ENCODE data around the gene AOPEP. TPM values are rescaled to one million over a fixed set of nuclear protein-coding genes. Genes with fewer than 3 reads are reported as not detected.
"Not testable (repeated sequence)": the region's sequence is repeated elsewhere in the genome, so short reads cannot be mapped to it uniquely, and the experiment has no call there.

Gene AOPEP
- total and polyA plus RNA-seq, 11 donors, result 105 to 310 (median 185) TPM

DNA sequence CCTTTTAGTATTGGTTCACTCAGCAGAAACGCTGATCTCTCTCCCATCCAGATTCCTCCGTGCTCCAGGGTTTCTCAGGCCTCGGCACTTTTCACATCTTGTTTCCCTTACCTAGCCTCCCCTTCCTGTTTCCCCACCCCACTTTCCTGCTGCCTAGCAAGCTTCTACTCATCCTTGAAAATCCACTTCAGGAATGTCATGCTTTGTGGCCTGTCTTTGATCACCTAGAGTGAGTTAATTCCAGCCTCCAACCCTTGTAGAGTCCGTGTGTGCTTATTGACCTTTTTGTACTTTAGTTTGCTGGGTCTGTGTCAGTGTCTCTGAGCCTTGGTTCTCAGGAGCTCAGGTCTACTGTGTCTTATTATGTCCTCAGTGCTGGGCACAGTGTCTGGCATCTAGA is 116.6 kb downstream of the AOPEP start:
- no peak for ATAC-seq
- intact Hi-C loops (cut with DNase I), result no loop called here
- DNase-seq, result no peak
- Histone ChIP-seq H3K27ac (no peak overlapping the region), H3K9me3 (peaks cover 0 to 29% (median 10%) of the 10 kb centered on the region in 12 donors), H3K4me3 (no peak overlapping the region), H3K4me1 (peaks cover 0 to 10% (median 2%) of the 10 kb centered on the region in 12 donors), H3K36me3 (no peaks in the 10 kb centered on the region), H3K27me3 (no peaks in the 10 kb centered on the region)
- TF ChIP-seq, protein P1, sequence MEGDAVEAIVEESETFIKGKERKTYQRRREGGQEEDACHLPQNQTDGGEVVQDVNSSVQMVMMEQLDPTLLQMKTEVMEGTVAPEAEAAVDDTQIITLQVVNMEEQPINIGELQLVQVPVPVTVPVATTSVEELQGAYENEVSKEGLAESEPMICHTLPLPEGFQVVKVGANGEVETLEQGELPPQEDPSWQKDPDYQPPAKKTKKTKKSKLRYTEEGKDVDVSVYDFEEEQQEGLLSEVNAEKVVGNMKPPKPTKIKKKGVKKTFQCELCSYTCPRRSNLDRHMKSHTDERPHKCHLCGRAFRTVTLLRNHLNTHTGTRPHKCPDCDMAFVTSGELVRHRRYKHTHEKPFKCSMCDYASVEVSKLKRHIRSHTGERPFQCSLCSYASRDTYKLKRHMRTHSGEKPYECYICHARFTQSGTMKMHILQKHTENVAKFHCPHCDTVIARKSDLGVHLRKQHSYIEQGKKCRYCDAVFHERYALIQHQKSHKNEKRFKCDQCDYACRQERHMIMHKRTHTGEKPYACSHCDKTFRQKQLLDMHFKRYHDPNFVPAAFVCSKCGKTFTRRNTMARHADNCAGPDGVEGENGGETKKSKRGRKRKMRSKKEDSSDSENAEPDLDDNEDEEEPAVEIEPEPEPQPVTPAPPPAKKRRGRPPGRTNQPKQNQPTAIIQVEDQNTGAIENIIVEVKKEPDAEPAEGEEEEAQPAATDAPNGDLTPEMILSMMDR (IDR thresholded peaks at IDR 0.05), result no peak
- TF ChIP-seq POLR2A (IDR thresholded peaks at IDR 0.05), result no peak
- WGBS, 4 donors, result 70 to 80% (median 76%) methylated on average over 4 of the region's 4 CpGs

DNA sequence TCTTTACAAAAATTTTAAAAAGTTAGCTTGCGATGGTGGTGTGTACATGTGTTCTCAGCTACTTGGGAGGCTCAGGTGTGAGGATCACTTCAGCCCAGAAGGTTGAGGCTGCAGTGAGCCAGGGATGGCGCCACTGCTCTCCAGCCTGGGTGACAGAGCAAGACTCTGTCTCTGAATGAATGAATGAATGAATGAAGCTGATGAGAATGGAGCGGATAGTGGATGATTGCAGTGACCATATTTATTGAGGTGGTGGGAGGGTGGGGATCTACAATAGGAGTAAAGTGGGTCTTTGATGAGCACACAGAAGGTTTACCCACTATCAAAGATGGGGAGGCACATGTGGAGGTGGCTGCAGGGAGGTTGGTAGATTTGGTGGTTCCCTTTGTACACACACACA is 120.2 kb downstream of the AOPEP start:
- H3K4me1 ChIP-seq, result peaks cover 0 to 10% (median 2%) of the 10 kb centered on the region in 12 donors
- ATAC-seq, result no peak
- no peaks in the 10 kb centered on the region for H3K27me3 ChIP-seq
- H3K4me3 ChIP-seq, result no peak overlapping the region
- TF ChIP-seq POLR2A (IDR thresholded peaks at IDR 0.05), result no peak
- TF ChIP-seq, protein P1 (IDR thresholded peaks at IDR 0.05), result no peak
- no peak overlapping the region for H3K27ac ChIP-seq
- intact Hi-C loops (cut with DNase I), result no loop called here
- DNase-seq, result no peak
- no peaks in the 10 kb centered on the region for H3K9me3 ChIP-seq
- no peaks in the 10 kb centered on the region for H3K36me3 ChIP-seq
- WGBS, 4 donors, result 94 to 99% (median 99%) methylated on average over 3 of the region's 3 CpGs

DNA sequence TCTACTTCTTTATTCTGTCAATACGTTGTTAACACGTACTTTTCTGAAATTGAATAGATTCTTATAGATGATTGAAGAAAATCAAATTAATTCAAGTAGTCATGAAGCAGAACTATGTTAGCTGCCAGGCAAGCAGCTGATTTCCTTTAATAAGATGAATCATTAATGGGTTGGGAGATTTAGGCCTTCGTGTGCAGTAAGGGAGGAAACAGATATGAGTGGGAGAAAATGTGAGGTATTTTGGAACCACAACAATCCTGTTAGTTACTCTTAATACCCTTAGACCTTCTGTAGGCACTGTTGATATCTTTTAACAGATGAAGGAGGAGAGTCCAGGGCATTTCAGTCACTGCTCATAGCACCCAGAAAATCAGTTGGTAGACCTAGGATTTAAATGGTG is 121.0 kb downstream of the AOPEP start:
- 66 to 75% (median 69%) methylated on average over 3 of the region's 3 CpGs for WGBS, 4 donors
- intact Hi-C loops (cut with DNase I), result no loop called here
- Histone ChIP-seq H3K27ac (peak overlapping the region in 1 of 12 donors; percentile 52), H3K27me3 (no peaks in the 10 kb centered on the region), H3K4me3 (no peak overlapping the region), H3K9me3 (no peaks in the 10 kb centered on the region), H3K4me1 (peaks cover 0 to 10% (median 2%) of the 10 kb centered on the region in 12 donors), H3K36me3 (no peaks in the 10 kb centered on the region)
- DNase-seq (no peak), ATAC-seq (peak in 3 of 4 donors; percentile 45 to 71 (median 52))
- no peak for TF ChIP-seq POLR2A (IDR thresholded peaks at IDR 0.05)
- TF ChIP-seq, protein P1 (IDR thresholded peaks at IDR 0.05), result no peak

DNA sequence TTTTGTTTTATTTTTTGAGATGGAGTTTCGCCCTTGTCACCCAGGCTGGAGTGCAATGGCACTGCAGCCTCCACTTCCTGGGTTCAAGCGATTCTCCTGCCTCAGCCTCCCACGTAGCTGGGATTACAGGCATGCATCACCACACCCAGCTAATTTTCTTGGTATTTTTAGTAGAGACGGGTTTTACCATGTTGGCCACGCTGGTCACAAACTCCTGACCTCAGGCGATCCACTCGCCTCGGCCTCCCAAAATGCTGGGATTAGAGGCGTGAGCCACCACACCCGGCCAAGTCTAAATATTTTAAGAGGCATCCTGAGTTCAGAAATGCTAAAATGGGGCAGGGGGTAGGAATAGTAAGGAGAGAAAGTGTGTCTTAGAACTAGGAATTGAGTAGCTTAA is 122.3 kb downstream of the AOPEP start:
- WGBS, 4 donors, result 93 to 98% (median 97%) methylated on average over 10 of the region's 10 CpGs
- H3K36me3 ChIP-seq; intact Hi-C loops (cut with DNase I); H3K4me3 ChIP-seq; ATAC-seq; H3K27me3 ChIP-seq; H3K9me3 ChIP-seq; DNase-seq; H3K4me1 ChIP-seq; H3K27ac ChIP-seq: not testable (repeated sequence)

All from heart left ventricle (tissue), 16 donors.